ENCODE data around the gene RHOF.
"Not testable (repeated sequence)": the region's sequence is repeated elsewhere in the genome, so short reads cannot be mapped to it uniquely, and the experiment has no call there.

RHOF gene

GRCh38 chr12:121773011-121773777 lies 20.3 kb downstream of the RHOF start:
- peak; percentile 69 for DNase-seq

GRCh38 chr12:121770813-121771625 lies 22.5 kb downstream of the RHOF start:
- DNase-seq: no peak

GRCh38 chr12:121770388-121770787 lies 23.1 kb downstream of the RHOF start:
- DNase-seq: no peak

- no peak for DNase-seq
These were observed 23.6 kb downstream of the RHOF start for GRCh38 chr12:121769831-121770301.

- DNase-seq: no peak
These were observed 24.1 kb downstream of the RHOF start for GRCh38 chr12:121769297-121769830.

GRCh38 chr12:121767525-121768016 lies 25.9 kb downstream of the RHOF start:
- DNase-seq: peak; percentile 67

- no peak for DNase-seq
These were observed 27.0 kb downstream of the RHOF start for GRCh38 chr12:121766290-121767039.

GRCh38 chr12:121765573-121765972 lies 27.9 kb downstream of the RHOF start:
- DNase-seq: peak; percentile 50

GRCh38 chr12:121764808-121765207 lies 28.7 kb downstream of the RHOF start:
- DNase-seq: no peak

- no peak for DNase-seq
These were observed 31.2 kb downstream of the RHOF start for GRCh38 chr12:121762269-121762668.

GRCh38 chr12:121758536-121758935 lies 35.0 kb downstream of the RHOF start:
- DNase-seq: not testable (repeated sequence)

- DNase-seq: no peak
These were observed 37.9 kb downstream of the RHOF start for GRCh38 chr12:121755591-121755990.

- no peak for DNase-seq
These were observed 38.7 kb downstream of the RHOF start for GRCh38 chr12:121754836-121755235.

GRCh38 chr12:121753844-121754264 lies 39.6 kb downstream of the RHOF start:
- no peak for DNase-seq

GRCh38 chr12:121751749-121752351 lies 41.6 kb downstream of the RHOF start:
- no peak for DNase-seq

- DNase-seq: no peak
These were observed 42.5 kb downstream of the RHOF start for GRCh38 chr12:121751034-121751433.

- no peak for DNase-seq
These were observed 43.0 kb downstream of the RHOF start for GRCh38 chr12:121750507-121750955.

GRCh38 chr12:121749267-121749666 lies 44.2 kb downstream of the RHOF start:
- DNase-seq: no peak

- peak; percentile 54 for DNase-seq
These were observed 44.8 kb downstream of the RHOF start for GRCh38 chr12:121748571-121749265.

GRCh38 chr12:121748218-121748570 lies 45.3 kb downstream of the RHOF start:
- no peak for DNase-seq

- not testable (repeated sequence) for DNase-seq
These were observed 47.9 kb downstream of the RHOF start for GRCh38 chr12:121745545-121745944.

- no peak for DNase-seq
These were observed 51.7 kb downstream of the RHOF start for GRCh38 chr12:121741743-121742142.
